GM18505 (cell line): ENCODE measurements around the gene NACA.
"Not testable (repeated sequence)": the region's sequence is repeated elsewhere in the genome, so short reads cannot be mapped to it uniquely, and the experiment has no call there.

Experiments
- ATAC-seq: cut with Tn5 transposase; IDR thresholded peaks from one replicate; pipeline ENCODE4 v1.9.1; 2021; ENCODE audit not compliant: unreplicated experiment
- POLR2A ChIP-seq: IDR thresholded peaks from 4 replicates; pipeline ENCODE4 v1.6.1; 2011; ENCODE audit warnings: borderline replicate concordance; ENCODE audit not compliant: insufficient read depth, insufficient read length; ENCODE audit errors: extremely low read depth

Gene NACA

DNA sequence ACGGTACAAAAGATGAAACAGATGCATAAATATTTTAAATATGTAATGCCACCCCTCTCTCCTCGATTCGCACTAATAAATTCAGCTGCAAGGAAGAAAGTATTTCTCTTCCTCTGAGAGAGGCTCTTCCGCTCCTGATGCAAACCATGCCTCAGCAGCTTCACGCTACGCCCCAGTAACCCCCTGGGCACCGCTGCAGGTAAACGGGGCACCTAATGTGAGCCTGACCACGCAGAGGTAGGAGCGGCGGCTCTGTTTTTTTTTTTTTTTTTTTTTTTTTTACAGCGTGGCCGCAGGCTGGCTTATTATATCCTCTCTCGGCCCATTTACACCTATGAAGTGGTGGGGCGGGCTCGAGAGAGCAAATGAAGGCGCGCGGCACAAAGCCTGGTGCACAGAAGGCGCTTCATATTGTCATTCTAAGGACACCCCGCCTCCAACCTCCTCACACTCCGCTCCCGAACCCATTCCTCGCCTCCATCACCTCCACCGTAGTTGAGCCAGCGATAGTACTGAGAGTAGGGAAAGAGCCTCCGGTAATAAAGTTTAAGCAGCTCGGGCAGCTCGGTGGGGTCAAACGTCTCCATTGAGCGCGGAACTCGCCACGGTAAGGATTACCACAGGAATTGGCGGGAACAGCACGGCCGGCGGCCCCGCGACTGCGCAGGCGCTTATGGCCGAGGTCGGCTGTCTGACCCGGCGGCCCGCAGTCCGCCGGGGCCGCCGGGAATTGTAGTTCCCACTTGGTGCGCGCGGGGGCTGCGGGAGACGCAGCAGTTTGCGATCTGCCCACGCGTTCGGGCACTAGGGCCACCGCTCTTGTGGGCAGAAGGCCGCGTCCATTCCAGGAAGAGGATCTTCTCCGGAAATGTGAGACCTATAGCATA lies 26.9 kb upstream of the NACA start, which contains the start of gene PRIM1:
Gene PRIM1 (minus strand): TSS at position 612 of the 887 bp plus-strand sequence. CDS start 25 bp downstream, at position 587.
- TF ChIP-seq POLR2A = peak; percentile 51
- ATAC-seq = peak; percentile 58

- ATAC-seq = not testable (repeated sequence)
These were observed 25.5 kb upstream of the NACA start for GRCh38 chr12:56750596-56750995.

GRCh38 chr12:56749853-56750252 lies 24.8 kb upstream of the NACA start:
- ATAC-seq = no peak
- no peak for TF ChIP-seq POLR2A

DNA sequence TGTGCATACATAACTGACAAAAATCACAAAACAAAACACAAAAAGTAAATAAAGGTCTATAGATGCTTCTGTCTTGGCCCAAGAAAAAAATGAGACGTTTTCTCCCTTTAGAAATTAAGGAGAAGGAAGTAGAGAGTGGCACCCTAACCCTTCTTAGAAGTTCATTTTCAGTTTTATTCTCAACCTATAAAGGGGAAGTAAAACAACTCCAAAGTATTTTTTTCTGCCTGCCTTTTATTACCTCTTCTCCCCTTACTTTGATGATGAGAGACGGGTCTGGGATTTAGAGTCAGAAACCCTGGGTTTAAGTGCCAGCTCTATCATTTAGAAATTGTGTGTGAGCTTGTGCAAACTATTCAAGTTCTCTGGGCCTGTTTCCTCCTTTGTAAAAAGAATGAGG lies 24.3 kb upstream of the NACA start:
- no peak for TF ChIP-seq POLR2A
- ATAC-seq = no peak

GRCh38 chr12:56728139-56728861 lies 3.2 kb upstream of the NACA start:
- no peak for TF ChIP-seq POLR2A
- no peak for ATAC-seq

DNA sequence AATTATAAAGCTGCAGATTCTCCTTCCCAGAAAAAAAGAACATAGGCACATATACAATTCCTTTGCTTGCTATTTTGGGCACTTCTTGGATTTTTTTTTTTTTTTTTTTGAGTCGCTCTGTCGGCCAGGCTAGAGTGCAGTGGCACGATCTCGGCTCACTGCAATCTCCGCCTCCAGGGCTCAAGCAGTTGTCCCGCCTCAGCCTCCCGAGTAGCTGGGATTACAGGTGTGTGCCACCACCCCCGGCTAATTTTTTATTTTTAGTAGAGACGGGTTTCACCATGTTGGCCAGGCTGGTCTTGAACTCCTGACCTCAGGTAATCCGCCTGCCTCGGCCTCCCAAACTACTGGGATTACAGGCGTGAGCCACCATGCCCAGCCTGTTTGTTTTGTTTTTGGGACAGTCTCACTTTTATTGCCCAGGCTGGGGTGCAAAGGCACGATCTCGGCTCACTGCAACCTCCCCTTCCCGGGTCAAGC lies 1.1 kb upstream of the NACA start:
- ATAC-seq = not testable (repeated sequence)

- no peak for TF ChIP-seq POLR2A
- ATAC-seq = no peak
These were observed 614 bp upstream of the NACA start for GRCh38 chr12:56725723-56726102.

DNA sequence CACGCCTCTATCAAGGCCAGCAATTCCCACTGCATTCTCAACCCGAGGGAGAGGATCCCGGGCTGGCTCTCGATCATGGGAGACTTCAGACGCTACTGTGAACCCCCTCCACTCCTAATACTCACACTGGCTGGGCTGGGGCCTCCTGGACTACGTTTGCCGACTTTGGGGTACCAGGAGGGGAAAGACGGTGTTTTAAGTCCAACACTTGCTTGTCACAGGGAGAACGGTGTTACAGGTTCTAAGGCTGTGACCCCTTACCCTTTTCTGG lies 463 bp downstream of the NACA start:
- no peak for ATAC-seq
- TF ChIP-seq POLR2A = no peak

GRCh38 chr12:56723889-56724700 lies 1.0 kb downstream of the NACA start:
- peak; percentile 38 for TF ChIP-seq POLR2A
- no peak for ATAC-seq

DNA sequence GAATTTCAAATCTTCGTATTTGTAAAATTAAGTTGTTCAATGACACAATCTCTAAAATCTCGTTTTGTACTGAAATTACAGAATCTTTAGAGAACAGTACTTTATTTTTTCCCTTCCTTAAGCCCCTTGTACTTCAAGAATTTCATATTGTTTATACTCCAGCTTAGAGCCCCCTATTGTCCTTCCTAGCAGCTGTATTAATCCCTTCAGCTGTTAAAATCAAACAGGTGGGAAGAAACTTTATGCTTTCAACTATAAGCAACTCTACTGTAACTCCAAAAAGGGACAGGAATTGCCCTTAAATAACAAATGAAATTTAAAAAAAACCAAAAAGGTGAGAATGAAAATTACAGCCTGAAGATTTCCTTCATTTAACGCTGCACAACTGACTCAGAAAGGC lies 1.7 kb downstream of the NACA start:
- ATAC-seq = no peak
- no peak for TF ChIP-seq POLR2A

DNA sequence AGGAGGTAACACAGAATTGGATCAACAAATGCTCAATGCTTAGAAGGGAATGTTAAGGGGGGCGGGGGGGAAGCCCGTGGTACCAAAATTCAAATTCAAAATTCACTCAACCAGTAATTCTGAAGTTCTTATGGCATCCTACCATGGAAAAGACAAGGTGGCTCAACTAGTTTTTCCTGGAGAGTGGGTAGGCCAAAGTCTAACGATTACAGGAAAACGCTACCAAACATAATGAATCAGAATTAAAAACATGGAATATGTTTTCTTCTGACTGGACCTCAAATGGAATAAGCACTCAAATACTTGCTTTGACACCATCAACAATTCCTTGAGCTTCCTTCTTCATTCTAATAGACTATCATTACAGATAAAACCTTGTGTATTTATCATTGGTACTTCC lies 2.3 kb downstream of the NACA start:
- TF ChIP-seq POLR2A = no peak

GRCh38 chr12:56721721-56722120 lies 3.4 kb downstream of the NACA start:
- no peak for TF ChIP-seq POLR2A
- ATAC-seq = no peak

More for the DNA sequence above, 2.3 kb downstream of the NACA start:
- ATAC-seq = no peak

- TF ChIP-seq POLR2A = no peak
- no peak for ATAC-seq
These were observed 3.9 kb downstream of the NACA start for GRCh38 chr12:56721216-56721615.
